PFSK-1 (cell line): ENCODE measurements around the gene GAS7.

Source experiments
- FOXP2 ChIP-seq: optimal IDR thresholded peaks from 2 replicates; pipeline ENCODE3; 2011; ENCODE audit warnings: borderline replicate concordance, control low read depth, inconsistent platforms; ENCODE audit not compliant: insufficient read depth; ENCODE audit errors: extremely low read length, extremely low read depth
- POLR2AphosphoS5 ChIP-seq: IDR thresholded peaks from 2 replicates; pipeline ENCODE4 v1.6.1; 2012; ENCODE audit warnings: low read depth, mild to moderate bottlenecking, control low read depth, low read length, moderate library complexity
- REST ChIP-seq, 2 experiments: IDR thresholded peaks; 2 replicates each; pipeline versions ENCODE4 v1.6.1 to v1.8.0; 2011 to 2012; ENCODE audit warnings: low read depth in 2 of 2, low read length in 2 of 2, control low read depth in 1 of 2, inconsistent platforms in 1 of 2, mild to moderate bottlenecking in 1 of 2, moderate library complexity in 1 of 2; ENCODE audit not compliant: insufficient read depth in 1 of 2
- SIN3A ChIP-seq: IDR thresholded peaks from 2 replicates; pipeline ENCODE4 v1.6.1; 2012; ENCODE audit warnings: mild to moderate bottlenecking, low read length, moderate library complexity, borderline replicate concordance; ENCODE audit not compliant: insufficient read depth
- TAF1 ChIP-seq: IDR thresholded peaks from 2 replicates; pipeline ENCODE4 v1.6.1; 2012; ENCODE audit warnings: low read length, control low read depth, borderline replicate concordance; ENCODE audit not compliant: insufficient read depth

The GAS7 gene

GRCh38 chr17:9937241-9937761 lies 261.1 kb downstream of the GAS7 start:
- no peak for TF ChIP-seq REST (IDR thresholded peaks at IDR 0.05; ENCODE audit: insufficient read depth in 1 of 2, low read depth in 2 of 2, low read length in 2 of 2)
- TF ChIP-seq TAF1, result no peak
- TF ChIP-seq POLR2AphosphoS5, result no peak
- no peak for TF ChIP-seq FOXP2
- no peak for TF ChIP-seq SIN3A

GRCh38 chr17:9936095-9936494 lies 262.3 kb downstream of the GAS7 start:
- TF ChIP-seq TAF1 (no peak), FOXP2 (no peak), SIN3A (no peak), POLR2AphosphoS5 (no peak), REST (IDR thresholded peaks at IDR 0.05; ENCODE audit: insufficient read depth in 1 of 2, low read depth in 2 of 2, low read length in 2 of 2) (no peak)

- TF ChIP-seq SIN3A (no peak), REST (IDR thresholded peaks at IDR 0.05; ENCODE audit: insufficient read depth in 1 of 2, low read depth in 2 of 2, low read length in 2 of 2) (no peak), TAF1 (no peak), POLR2AphosphoS5 (no peak), FOXP2 (no peak)
These were observed 263.0 kb downstream of the GAS7 start for GRCh38 chr17:9935408-9935807.

GRCh38 chr17:9934331-9934730 lies 264.1 kb downstream of the GAS7 start:
- TF ChIP-seq SIN3A, result no peak
- no peak for TF ChIP-seq REST (IDR thresholded peaks at IDR 0.05; ENCODE audit: insufficient read depth in 1 of 2, low read depth in 2 of 2, low read length in 2 of 2)
- no peak for TF ChIP-seq POLR2AphosphoS5
- TF ChIP-seq TAF1, result no peak
- no peak for TF ChIP-seq FOXP2

DNA sequence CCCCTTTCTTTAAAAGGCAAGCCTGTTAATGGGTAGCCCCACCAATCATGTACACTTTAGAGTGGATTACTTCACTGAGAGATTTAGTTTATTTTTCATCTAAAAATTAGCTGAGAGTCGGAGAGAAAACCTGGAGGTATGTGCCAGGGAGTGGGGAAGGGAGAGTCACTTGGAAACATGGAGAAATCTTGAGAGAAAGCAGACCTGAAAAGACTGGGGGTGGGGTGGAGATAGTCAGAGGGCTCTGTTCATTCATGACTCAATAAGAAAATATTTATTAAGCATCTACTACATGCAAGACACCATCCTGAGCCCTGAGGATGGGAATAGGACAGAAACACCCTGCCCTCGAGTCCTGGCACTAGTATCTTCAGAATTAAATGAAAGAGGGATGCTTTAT lies 265.9 kb downstream of the GAS7 start:
- TF ChIP-seq TAF1 (no peak), SIN3A (no peak)
